Skeletal muscle tissue (tissue), 4 donors: ENCODE data around the gene TEX19. TPM values are rescaled to one million over a fixed set of nuclear protein-coding genes. Genes with fewer than 3 reads are reported as not detected.
A peak's percentile ranks its signal among the peaks of the same experiment; 100 is the strongest.
"Not testable (repeated sequence)": the region's sequence is repeated elsewhere in the genome, so short reads cannot be mapped to it uniquely, and the experiment has no call there.

Source experiments
- H3K27ac ChIP-seq: one replicate; pipeline ENCODE4 v1.7.0; 2013; ENCODE audit warnings: mild to moderate bottlenecking, low read depth, low read length, inconsistent platforms
- H3K27me3 ChIP-seq, 3 donors: one replicate each; pipeline ENCODE4 v1.7.0; 2013; ENCODE audit warnings: low read length in 3 of 3; ENCODE audit not compliant: control insufficient read depth in 3 of 3, insufficient read depth in 3 of 3
- H3K36me3 ChIP-seq, 3 donors: one replicate each; pipeline ENCODE4 v1.7.0; 2013; ENCODE audit warnings: low read length in 3 of 3; ENCODE audit not compliant: control insufficient read depth in 3 of 3, insufficient read depth in 3 of 3
- H3K4me1 ChIP-seq, 3 donors: one replicate each; pipeline ENCODE4 v1.7.0; 2013; ENCODE audit warnings: low read length in 3 of 3, mild to moderate bottlenecking in 3 of 3; ENCODE audit not compliant: control insufficient read depth in 3 of 3, insufficient read depth in 3 of 3
- H3K4me3 ChIP-seq, 3 donors: one replicate each; pipeline ENCODE4 v1.7.0; 2013; ENCODE audit warnings: low read length in 3 of 3
- H3K9ac ChIP-seq, 3 donors: one replicate each; pipeline ENCODE4 v1.7.0; 2013; ENCODE audit warnings: low read length in 3 of 3, mild to moderate bottlenecking in 3 of 3, moderate library complexity in 2 of 3, low read depth in 1 of 3
- H3K9me3 ChIP-seq, 3 donors: one replicate each; pipeline ENCODE4 v1.7.0; 2013; ENCODE audit warnings: low read length in 3 of 3; ENCODE audit not compliant: control insufficient read depth in 3 of 3
- total RNA-seq: library from RNA; depleted of rRNA; stranded (reverse); fragments of >200 nt; gene quantifications from one replicate; pipeline ENCODE4 v1.2.3, GENCODE V29; 2014
- donor health status: Osteomylitis.

Gene TEX19
- total RNA-seq, 1 donor from 2014 or later, result 0.52 TPM

GRCh38 chr17:82377924-82378740 is 19.1 kb downstream of the TEX19 start:
- no peaks in the 10 kb centered on the region for H3K9me3 ChIP-seq
- H3K4me3 ChIP-seq, result no peak overlapping the region
- H3K27me3 ChIP-seq, result peaks cover 39 to 51% (median 45%) of the 10 kb centered on the region in 3 donors
- H3K27ac ChIP-seq, result no peak overlapping the region
- peaks cover 17 to 22% (median 18%) of the 10 kb centered on the region in 3 donors for H3K4me1 ChIP-seq
- no peaks in the 10 kb centered on the region for H3K36me3 ChIP-seq
- H3K9ac ChIP-seq, result peak overlapping the region in 1 of 3 donors; percentile 40

GRCh38 chr17:82378741-82379021 is 19.6 kb downstream of the TEX19 start:
- H3K27me3 ChIP-seq, result peaks cover 39 to 55% (median 48%) of the 10 kb centered on the region in 3 donors
- peaks cover 21 to 26% (median 22%) of the 10 kb centered on the region in 3 donors for H3K4me1 ChIP-seq
- H3K36me3 ChIP-seq, result no peaks in the 10 kb centered on the region
- H3K4me3 ChIP-seq, result no peak overlapping the region
- no peak overlapping the region for H3K27ac ChIP-seq
- no peak overlapping the region for H3K9ac ChIP-seq
- H3K9me3 ChIP-seq, result no peaks in the 10 kb centered on the region

DNA sequence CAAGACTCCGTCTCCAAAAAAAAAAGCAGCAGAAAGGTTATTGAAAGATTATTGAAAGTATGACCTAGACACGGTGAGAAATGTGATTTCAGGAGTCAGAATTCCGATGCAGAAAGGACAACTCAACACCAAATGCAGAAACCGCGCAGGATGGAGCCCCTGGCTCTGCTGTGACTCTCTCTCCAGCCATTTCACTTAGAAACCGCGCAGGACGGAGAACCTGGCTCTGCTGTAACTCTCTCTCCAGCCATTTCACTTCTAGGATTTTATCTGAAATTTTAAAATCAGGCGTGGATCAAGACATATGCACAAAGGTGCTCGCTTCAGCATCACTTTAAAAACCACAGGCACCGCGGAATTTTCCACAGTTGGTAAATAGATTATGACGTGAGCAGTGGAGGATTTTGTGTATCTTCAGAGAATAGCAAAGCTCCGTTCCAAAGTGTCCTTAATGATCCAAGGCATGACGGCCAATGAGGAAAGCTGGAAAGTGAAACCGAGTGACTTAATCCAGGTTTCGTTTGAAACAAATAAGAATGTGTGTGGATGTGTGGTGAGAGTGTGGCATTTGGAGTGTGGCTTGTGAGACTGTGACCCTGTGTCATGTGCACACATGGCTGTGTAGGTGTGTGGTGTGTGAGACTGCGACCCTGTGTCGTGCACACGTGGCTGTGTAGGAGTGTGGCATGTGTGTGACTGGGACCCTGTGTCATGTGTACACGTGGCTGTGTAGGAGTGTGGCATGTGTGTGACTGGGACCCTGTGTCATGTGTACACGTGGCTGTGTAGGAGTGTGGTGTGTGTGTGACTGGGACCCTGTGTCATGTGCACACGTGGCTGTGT is 22.0 kb downstream of the TEX19 start:
- Histone ChIP-seq H3K9ac (peak overlapping the region in 1 of 3 donors; percentile 11), H3K27me3 (peaks cover 27 to 49% (median 35%) of the 10 kb centered on the region in 3 donors), H3K27ac (no peak overlapping the region), H3K36me3 (no peaks in the 10 kb centered on the region), H3K4me3 (peak overlapping the region; percentile 50 to 65 (median 56)), H3K4me1 (peaks cover 34 to 43% (median 43%) of the 10 kb centered on the region in 3 donors), H3K9me3 (no peaks in the 10 kb centered on the region)

GRCh38 chr17:82381703-82382009 is 22.6 kb downstream of the TEX19 start:
- H3K9ac ChIP-seq, H3K36me3 ChIP-seq, H3K27ac ChIP-seq, H3K9me3 ChIP-seq: not testable (repeated sequence)
- H3K27me3 ChIP-seq, result peaks cover 26 to 49% (median 35%) of the 10 kb centered on the region in 3 donors
- H3K4me1 ChIP-seq, result peaks cover 34 to 46% (median 43%) of the 10 kb centered on the region in 3 donors
- peak overlapping the region; percentile 50 to 65 (median 56) for H3K4me3 ChIP-seq

GRCh38 chr17:82382220-82382932 is 23.3 kb downstream of the TEX19 start:
- not testable (repeated sequence) for H3K9ac ChIP-seq, H3K4me3 ChIP-seq, H3K9me3 ChIP-seq, H3K36me3 ChIP-seq, H3K27ac ChIP-seq
- H3K4me1 ChIP-seq, result peaks cover 34 to 53% (median 43%) of the 10 kb centered on the region in 3 donors
- peaks cover 26 to 52% (median 35%) of the 10 kb centered on the region in 3 donors for H3K27me3 ChIP-seq

DNA sequence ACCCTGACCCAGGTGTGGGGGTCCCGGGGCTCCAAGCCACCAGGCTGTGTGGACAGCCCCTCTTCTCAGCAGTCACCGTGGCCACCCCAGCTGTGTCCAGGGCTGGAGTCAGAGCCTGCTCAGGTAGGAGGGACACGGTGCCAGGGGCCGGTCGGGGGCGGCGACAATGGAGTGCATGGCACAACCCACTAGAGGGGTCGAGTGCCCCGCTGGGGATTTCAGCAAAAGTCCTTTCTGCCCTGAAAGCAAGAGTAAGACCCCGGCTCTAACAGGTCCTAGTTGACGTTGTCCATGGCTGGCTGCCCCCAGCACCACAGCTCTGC is 23.8 kb downstream of the TEX19 start:
- Histone ChIP-seq H3K27me3 (peaks cover 26 to 51% (median 35%) of the 10 kb centered on the region in 3 donors), H3K27ac (no peak overlapping the region), H3K36me3 (no peaks in the 10 kb centered on the region), H3K4me1 (peaks cover 35 to 58% (median 48%) of the 10 kb centered on the region in 3 donors), H3K9ac (no peak overlapping the region), H3K4me3 (no peak overlapping the region), H3K9me3 (no peaks in the 10 kb centered on the region)

DNA sequence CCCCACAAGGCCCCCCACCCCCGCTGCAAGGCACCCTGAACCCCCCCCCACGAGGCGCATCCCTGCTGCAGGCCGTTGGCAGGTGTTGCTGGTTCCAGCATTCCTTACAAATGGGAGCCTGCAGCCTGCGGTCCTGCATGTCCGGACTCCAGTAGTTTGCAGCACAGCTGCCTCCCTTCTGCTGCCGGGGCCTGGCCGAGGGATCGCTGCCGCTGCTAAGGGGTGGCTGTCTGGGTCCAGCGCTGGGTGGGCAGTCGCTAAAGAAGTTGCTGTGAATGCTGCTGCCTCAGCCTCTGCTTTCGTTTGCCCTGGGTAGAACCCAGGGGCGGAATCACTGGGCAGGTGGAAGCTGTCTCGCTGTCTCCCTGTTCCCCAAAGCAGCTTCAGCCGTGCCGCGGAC is 24.4 kb downstream of the TEX19 start:
- Histone ChIP-seq H3K4me1 (peaks cover 34 to 55% (median 48%) of the 10 kb centered on the region in 3 donors), H3K36me3 (no peaks in the 10 kb centered on the region), H3K27me3 (peaks cover 22 to 46% (median 30%) of the 10 kb centered on the region in 3 donors), H3K9ac (peak overlapping the region in 1 of 3 donors; percentile 40), H3K9me3 (no peaks in the 10 kb centered on the region), H3K27ac (no peak overlapping the region), H3K4me3 (no peak overlapping the region)

- no peaks in the 10 kb centered on the region for H3K36me3 ChIP-seq
- peak overlapping the region; percentile 40 for H3K27ac ChIP-seq
- H3K4me1 ChIP-seq, result peaks cover 33 to 51% (median 43%) of the 10 kb centered on the region in 3 donors
- H3K9me3 ChIP-seq, result no peaks in the 10 kb centered on the region
- H3K4me3 ChIP-seq, result peak overlapping the region in 2 of 3 donors; percentile 36 to 45
- H3K9ac ChIP-seq, result peak overlapping the region in 2 of 3 donors; percentile 38 to 50
- peaks cover 18 to 40% (median 25%) of the 10 kb centered on the region in 3 donors for H3K27me3 ChIP-seq
Measured at GRCh38 chr17:82384051-82384729, 25.1 kb downstream of the TEX19 start.

- Histone ChIP-seq H3K4me3 (peak overlapping the region in 2 of 3 donors; percentile 36 to 45), H3K4me1 (peaks cover 33 to 51% (median 43%) of the 10 kb centered on the region in 3 donors), H3K9me3 (no peaks in the 10 kb centered on the region), H3K9ac (peak overlapping the region in 1 of 3 donors; percentile 40), H3K27me3 (peaks cover 15 to 33% (median 18%) of the 10 kb centered on the region in 3 donors), H3K27ac (peak overlapping the region; percentile 40), H3K36me3 (no peaks in the 10 kb centered on the region)
Measured at GRCh38 chr17:82384730-82385481, 25.9 kb downstream of the TEX19 start.
